GM19324 (cell line): ENCODE data around the gene TMEM18.

Experiments
- ATAC-seq: cut with Tn5 transposase; IDR thresholded peaks from one replicate; pipeline ENCODE4 v1.9.1; 2021; ENCODE audit warnings: mild to moderate bottlenecking, moderate library complexity; ENCODE audit not compliant: unreplicated experiment, low FRiP score

The TMEM18 gene

GRCh38 chr2:623130-623922 is 53.9 kb downstream of the TMEM18 start:
- ATAC-seq, result no peak

GRCh38 chr2:622357-622756 is 54.8 kb downstream of the TMEM18 start:
- ATAC-seq, result no peak

GRCh38 chr2:621303-622099 is 55.7 kb downstream of the TMEM18 start:
- no peak for ATAC-seq

- ATAC-seq, result no peak
These were observed 56.5 kb downstream of the TMEM18 start for GRCh38 chr2:620471-621302.

GRCh38 chr2:620004-620403 is 57.2 kb downstream of the TMEM18 start:
- no peak for ATAC-seq

GRCh38 chr2:618422-618990 is 58.7 kb downstream of the TMEM18 start:
- no peak for ATAC-seq

- ATAC-seq, result no peak
These were observed 59.2 kb downstream of the TMEM18 start for GRCh38 chr2:618005-618404.
